ENCODE data around the gene MYF5.

The MYF5 gene

GRCh38 chr12:80714846-80715245, 1.9 kb upstream of the MYF5 start:
- Mint-ChIP-seq H3K27ac (no peak overlapping the region), H3K9me3 (peaks cover 8% of the 10 kb centered on the region), H3K4me3 (no peak overlapping the region), H3K4me1 (no peaks in the 10 kb centered on the region), H3K36me3 (no peaks in the 10 kb centered on the region)
- no peak for DNase-seq (ENCODE audit: low spot score in 2 of 2)
- no peak for ATAC-seq

- Mint-ChIP-seq H3K4me3 (no peak overlapping the region), H3K27ac (no peak overlapping the region), H3K36me3 (no peaks in the 10 kb centered on the region), H3K9me3 (peaks cover 6% of the 10 kb centered on the region), H3K4me1 (no peaks in the 10 kb centered on the region)
- ATAC-seq, result no peak
- DNase-seq (ENCODE audit: low spot score in 2 of 2), result no peak
Observed at GRCh38 chr12:80715713-80716249, 931 bp upstream of the MYF5 start.

- Mint-ChIP-seq H3K4me1 (no peaks in the 10 kb centered on the region), H3K4me3 (no peak overlapping the region), H3K9me3 (peaks cover 6% of the 10 kb centered on the region), H3K36me3 (no peaks in the 10 kb centered on the region), H3K27ac (no peak overlapping the region)
- DNase-seq (ENCODE audit: low spot score in 2 of 2), result no peak
- no peak for ATAC-seq
Observed at GRCh38 chr12:80717856-80718255, 1.1 kb downstream of the MYF5 start.

- Mint-ChIP-seq H3K9me3 (no peaks in the 10 kb centered on the region), H3K27ac (no peak overlapping the region), H3K4me1 (no peaks in the 10 kb centered on the region), H3K36me3 (no peaks in the 10 kb centered on the region), H3K4me3 (no peak overlapping the region)
- ATAC-seq (no peak), DNase-seq (ENCODE audit: low spot score in 2 of 2) (no peak)
Observed at GRCh38 chr12:80720516-80720915, 3.8 kb downstream of the MYF5 start.

GRCh38 chr12:80721326-80721725, 4.6 kb downstream of the MYF5 start:
- no peaks in the 10 kb centered on the region for H3K9me3 Mint-ChIP-seq
- no peak overlapping the region for H3K27ac Mint-ChIP-seq
- no peak for DNase-seq (ENCODE audit: low spot score in 2 of 2)
- no peak overlapping the region for H3K4me3 Mint-ChIP-seq
- ATAC-seq, result no peak
- H3K36me3 Mint-ChIP-seq, result no peaks in the 10 kb centered on the region
- H3K4me1 Mint-ChIP-seq, result no peaks in the 10 kb centered on the region

- no peak for DNase-seq (ENCODE audit: low spot score in 2 of 2)
- no peak for ATAC-seq
- H3K36me3 Mint-ChIP-seq, result no peaks in the 10 kb centered on the region
- peaks cover 11% of the 10 kb centered on the region for H3K9me3 Mint-ChIP-seq
- no peaks in the 10 kb centered on the region for H3K4me1 Mint-ChIP-seq
- H3K27ac Mint-ChIP-seq, result no peak overlapping the region
- H3K4me3 Mint-ChIP-seq, result no peak overlapping the region
Observed at GRCh38 chr12:80745851-80746505, 29.3 kb downstream of the MYF5 start.

GRCh38 chr12:80747800-80748199, 31.1 kb downstream of the MYF5 start:
- H3K4me3 Mint-ChIP-seq, result no peak overlapping the region
- H3K9me3 Mint-ChIP-seq, result peaks cover 11% of the 10 kb centered on the region
- DNase-seq (ENCODE audit: low spot score in 2 of 2) (no peak), ATAC-seq (no peak)
- H3K36me3 Mint-ChIP-seq, result no peaks in the 10 kb centered on the region
- H3K27ac Mint-ChIP-seq, result no peak overlapping the region
- H3K4me1 Mint-ChIP-seq, result no peaks in the 10 kb centered on the region

GRCh38 chr12:80749456-80749855, 32.7 kb downstream of the MYF5 start:
- Mint-ChIP-seq H3K27ac (no peak overlapping the region), H3K4me3 (no peak overlapping the region), H3K9me3 (peaks cover 14% of the 10 kb centered on the region), H3K4me1 (no peaks in the 10 kb centered on the region), H3K36me3 (no peaks in the 10 kb centered on the region)
- DNase-seq (ENCODE audit: low spot score in 2 of 2) (no peak), ATAC-seq (no peak)

GRCh38 chr12:80752464-80752863, 35.8 kb downstream of the MYF5 start:
- no peak overlapping the region for H3K27ac Mint-ChIP-seq
- no peak for DNase-seq (ENCODE audit: low spot score in 2 of 2)

GRCh38 chr12:80754274-80754673, 37.6 kb downstream of the MYF5 start:
- Mint-ChIP-seq H3K4me1 (no peaks in the 10 kb centered on the region), H3K36me3 (no peaks in the 10 kb centered on the region), H3K27ac (no peak overlapping the region), H3K4me3 (no peak overlapping the region), H3K9me3 (peaks cover 30% of the 10 kb centered on the region)
- DNase-seq (ENCODE audit: low spot score in 2 of 2), result no peak
- ATAC-seq, result no peak

More at GRCh38 chr12:80752464-80752863, 35.8 kb downstream of the MYF5 start:
- Mint-ChIP-seq H3K9me3 (peaks cover 26% of the 10 kb centered on the region), H3K4me3 (no peak overlapping the region), H3K4me1 (no peaks in the 10 kb centered on the region), H3K36me3 (no peaks in the 10 kb centered on the region)
- no peak for ATAC-seq

- Mint-ChIP-seq H3K36me3 (no peaks in the 10 kb centered on the region), H3K27ac (no peak overlapping the region), H3K9me3 (peaks cover 27% of the 10 kb centered on the region), H3K4me3 (no peak overlapping the region), H3K4me1 (no peaks in the 10 kb centered on the region)
- no peak for ATAC-seq
- no peak for DNase-seq (ENCODE audit: low spot score in 2 of 2)
Observed at GRCh38 chr12:80756875-80757274, 40.2 kb downstream of the MYF5 start.

- Mint-ChIP-seq H3K4me1 (no peaks in the 10 kb centered on the region), H3K27ac (no peak overlapping the region), H3K4me3 (no peak overlapping the region), H3K36me3 (no peaks in the 10 kb centered on the region), H3K9me3 (peaks cover 16% of the 10 kb centered on the region)
- ATAC-seq, result no peak
- no peak for DNase-seq (ENCODE audit: low spot score in 2 of 2)
Observed at GRCh38 chr12:80761838-80762237, 45.1 kb downstream of the MYF5 start.

GRCh38 chr12:80763874-80764273, 47.2 kb downstream of the MYF5 start:
- H3K4me3 Mint-ChIP-seq, result no peak overlapping the region
- no peaks in the 10 kb centered on the region for H3K4me1 Mint-ChIP-seq
- no peak overlapping the region for H3K27ac Mint-ChIP-seq
- ATAC-seq (no peak), DNase-seq (ENCODE audit: low spot score in 2 of 2) (no peak)
- H3K9me3 Mint-ChIP-seq, result peaks cover 9% of the 10 kb centered on the region
- no peaks in the 10 kb centered on the region for H3K36me3 Mint-ChIP-seq

GRCh38 chr12:80766210-80766609, 49.5 kb downstream of the MYF5 start:
- ATAC-seq (no peak), DNase-seq (ENCODE audit: low spot score in 2 of 2) (no peak)
- Mint-ChIP-seq H3K4me1 (no peaks in the 10 kb centered on the region), H3K27ac (no peak overlapping the region), H3K9me3 (peaks cover 4% of the 10 kb centered on the region), H3K4me3 (no peak overlapping the region), H3K36me3 (no peaks in the 10 kb centered on the region)

- no peak overlapping the region for H3K4me3 Mint-ChIP-seq
- ATAC-seq, result no peak
- H3K9me3 Mint-ChIP-seq, result peaks cover 4% of the 10 kb centered on the region
- H3K27ac Mint-ChIP-seq, result no peak overlapping the region
- no peak for DNase-seq (ENCODE audit: low spot score in 2 of 2)
- H3K36me3 Mint-ChIP-seq, result no peaks in the 10 kb centered on the region
- H3K4me1 Mint-ChIP-seq, result no peaks in the 10 kb centered on the region
Observed at GRCh38 chr12:80766897-80767296, 50.2 kb downstream of the MYF5 start.
